Loucy (cell line): ENCODE data around the gene ALS2.

ENCODE experiments used
- EZH2phosphoT487 ChIP-seq: fragments of 200-600 bp; IDR thresholded peaks from 2 replicates; pipeline ENCODE4 v1.6.1; 2018; ENCODE audit warnings: antibody characterized with exemption, mild to moderate bottlenecking, moderate library complexity, borderline replicate concordance
- TF ChIP-seq, protein P1 (sequence below): fragments of 200-600 bp; sonication (generic); conservative IDR thresholded peaks from 2 replicates; pipeline ENCODE4 v1.5.1; 2014; ENCODE audit warnings: mild to moderate bottlenecking, antibody characterized with exemption, low read length

DNA sequence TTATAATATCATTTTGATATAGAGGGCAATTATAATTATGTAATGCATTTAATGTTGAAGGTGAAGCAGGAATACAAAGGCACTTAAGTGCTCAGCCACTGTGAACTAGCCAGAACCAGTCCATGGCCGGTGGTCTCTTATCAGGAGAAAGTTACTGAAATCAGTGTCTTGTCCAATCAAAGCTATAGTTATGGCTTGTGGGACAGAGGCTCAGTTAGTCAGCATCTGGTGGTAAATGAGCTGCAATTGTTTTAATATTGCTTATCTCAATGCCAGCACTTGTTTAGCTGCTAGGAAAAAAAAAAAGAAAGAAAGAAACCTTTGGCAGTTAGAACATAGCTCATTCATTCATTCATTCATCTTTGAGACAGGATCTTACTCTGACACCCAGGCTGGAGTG is 3.8 kb upstream of the ALS2 start:
- TF ChIP-seq, protein P1, sequence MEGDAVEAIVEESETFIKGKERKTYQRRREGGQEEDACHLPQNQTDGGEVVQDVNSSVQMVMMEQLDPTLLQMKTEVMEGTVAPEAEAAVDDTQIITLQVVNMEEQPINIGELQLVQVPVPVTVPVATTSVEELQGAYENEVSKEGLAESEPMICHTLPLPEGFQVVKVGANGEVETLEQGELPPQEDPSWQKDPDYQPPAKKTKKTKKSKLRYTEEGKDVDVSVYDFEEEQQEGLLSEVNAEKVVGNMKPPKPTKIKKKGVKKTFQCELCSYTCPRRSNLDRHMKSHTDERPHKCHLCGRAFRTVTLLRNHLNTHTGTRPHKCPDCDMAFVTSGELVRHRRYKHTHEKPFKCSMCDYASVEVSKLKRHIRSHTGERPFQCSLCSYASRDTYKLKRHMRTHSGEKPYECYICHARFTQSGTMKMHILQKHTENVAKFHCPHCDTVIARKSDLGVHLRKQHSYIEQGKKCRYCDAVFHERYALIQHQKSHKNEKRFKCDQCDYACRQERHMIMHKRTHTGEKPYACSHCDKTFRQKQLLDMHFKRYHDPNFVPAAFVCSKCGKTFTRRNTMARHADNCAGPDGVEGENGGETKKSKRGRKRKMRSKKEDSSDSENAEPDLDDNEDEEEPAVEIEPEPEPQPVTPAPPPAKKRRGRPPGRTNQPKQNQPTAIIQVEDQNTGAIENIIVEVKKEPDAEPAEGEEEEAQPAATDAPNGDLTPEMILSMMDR, result no peak
- TF ChIP-seq EZH2phosphoT487, result no peak
